Hepatocyte (in vitro differentiated cells): ENCODE data around the gene SLC25A21.

Experiments used
- CTCF ChIP-seq: fragments of 200-600 bp; sonication (generic); IDR thresholded peaks from 2 replicates; pipeline ENCODE4 v1.5.1; 2016; ENCODE audit warnings: antibody characterized with exemption, mild to moderate bottlenecking; ENCODE audit not compliant: poor library complexity
- EZH2 ChIP-seq: fragments of 200-600 bp; sonication (generic); IDR thresholded peaks from 2 replicates; pipeline ENCODE4 v1.6.1; 2016; ENCODE audit warnings: antibody characterized with exemption, mild to moderate bottlenecking, borderline replicate concordance

- TF ChIP-seq CTCF (no peak), EZH2 (no peak)
Measured at GRCh38 chr14:37089410-37089809, 83.0 kb downstream of the SLC25A21 start.
